Coronary artery (tissue), 2 donors: Measurements from ENCODE around the gene SETD4.
"Not testable (repeated sequence)": the region's sequence is repeated elsewhere in the genome, so short reads cannot be mapped to it uniquely, and the experiment has no call there.

Experiments used
- DNase-seq: peaks from one replicate; pipeline ENCODE4 v3.0.0-alpha.2; 2017; ENCODE audit warnings: low spot score
- H3K27ac ChIP-seq, 2 donors: fragments of 200-600 bp; sonication (generic); one replicate each; pipeline ENCODE4 v1.5.1; 2016 to 2019
- H3K4me3 ChIP-seq: fragments of 200-600 bp; sonication (generic); 2 replicates; pipeline ENCODE4 v1.5.1; 2016; ENCODE audit warnings: mild to moderate bottlenecking, moderate library complexity
- TF ChIP-seq, protein P1 (sequence below): fragments of 200-600 bp; sonication (generic); IDR thresholded peaks from one replicate; pipeline ENCODE4 v1.5.1; 2019; ENCODE audit warnings: antibody characterized with exemption

The SETD4 gene, protein sequence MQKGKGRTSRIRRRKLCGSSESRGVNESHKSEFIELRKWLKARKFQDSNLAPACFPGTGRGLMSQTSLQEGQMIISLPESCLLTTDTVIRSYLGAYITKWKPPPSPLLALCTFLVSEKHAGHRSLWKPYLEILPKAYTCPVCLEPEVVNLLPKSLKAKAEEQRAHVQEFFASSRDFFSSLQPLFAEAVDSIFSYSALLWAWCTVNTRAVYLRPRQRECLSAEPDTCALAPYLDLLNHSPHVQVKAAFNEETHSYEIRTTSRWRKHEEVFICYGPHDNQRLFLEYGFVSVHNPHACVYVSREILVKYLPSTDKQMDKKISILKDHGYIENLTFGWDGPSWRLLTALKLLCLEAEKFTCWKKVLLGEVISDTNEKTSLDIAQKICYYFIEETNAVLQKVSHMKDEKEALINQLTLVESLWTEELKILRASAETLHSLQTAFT

DNA sequence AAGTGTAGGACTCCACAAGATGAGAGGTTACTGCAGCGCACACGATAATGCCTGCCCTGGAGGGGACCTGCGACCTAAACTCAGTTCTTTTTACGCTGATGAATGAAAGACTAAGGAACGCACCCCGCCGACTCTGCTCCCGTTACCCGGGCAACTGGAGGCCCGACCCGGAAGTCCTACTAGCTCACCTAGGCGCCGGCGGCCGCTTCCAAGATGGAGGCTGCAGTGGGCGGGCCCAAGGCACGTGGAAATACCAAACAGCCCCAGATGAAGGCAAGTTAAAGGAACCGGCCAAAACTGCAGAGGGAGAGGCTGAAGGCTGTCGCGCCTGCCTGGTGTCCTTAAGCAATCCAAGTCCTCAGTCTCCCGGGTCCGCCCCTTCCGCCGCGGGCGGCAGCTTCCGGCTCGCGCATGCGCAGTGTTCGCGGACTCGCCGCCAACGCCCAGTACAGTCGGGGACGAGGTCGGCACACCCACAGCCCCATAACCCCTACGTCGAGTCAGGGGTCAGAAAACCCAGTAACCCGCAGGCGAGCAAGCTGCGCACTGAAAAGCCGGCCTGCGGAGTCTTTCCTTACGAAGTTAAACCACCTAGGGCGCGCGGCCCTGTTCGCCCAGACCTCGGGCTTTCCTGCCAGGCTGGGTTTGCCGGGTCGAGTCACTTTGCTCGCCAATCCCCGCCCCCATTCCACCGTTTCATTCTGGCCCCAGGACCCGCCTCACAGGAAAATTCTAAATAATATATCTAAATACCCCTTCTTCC is at the start of gene SETD4:
Gene SETD4, minus strand, starts transcription at position 368 of the 763 bp plus-strand sequence. CDS start 1,638 bp downstream, outside the sequence.
- Histone ChIP-seq H3K27ac (peak within 1 kb of the TSS; percentile 84 to 97), H3K4me3 (peak within 1 kb of the TSS; percentile 80)
- TF ChIP-seq, protein P1, sequence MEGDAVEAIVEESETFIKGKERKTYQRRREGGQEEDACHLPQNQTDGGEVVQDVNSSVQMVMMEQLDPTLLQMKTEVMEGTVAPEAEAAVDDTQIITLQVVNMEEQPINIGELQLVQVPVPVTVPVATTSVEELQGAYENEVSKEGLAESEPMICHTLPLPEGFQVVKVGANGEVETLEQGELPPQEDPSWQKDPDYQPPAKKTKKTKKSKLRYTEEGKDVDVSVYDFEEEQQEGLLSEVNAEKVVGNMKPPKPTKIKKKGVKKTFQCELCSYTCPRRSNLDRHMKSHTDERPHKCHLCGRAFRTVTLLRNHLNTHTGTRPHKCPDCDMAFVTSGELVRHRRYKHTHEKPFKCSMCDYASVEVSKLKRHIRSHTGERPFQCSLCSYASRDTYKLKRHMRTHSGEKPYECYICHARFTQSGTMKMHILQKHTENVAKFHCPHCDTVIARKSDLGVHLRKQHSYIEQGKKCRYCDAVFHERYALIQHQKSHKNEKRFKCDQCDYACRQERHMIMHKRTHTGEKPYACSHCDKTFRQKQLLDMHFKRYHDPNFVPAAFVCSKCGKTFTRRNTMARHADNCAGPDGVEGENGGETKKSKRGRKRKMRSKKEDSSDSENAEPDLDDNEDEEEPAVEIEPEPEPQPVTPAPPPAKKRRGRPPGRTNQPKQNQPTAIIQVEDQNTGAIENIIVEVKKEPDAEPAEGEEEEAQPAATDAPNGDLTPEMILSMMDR: no peak
- peak; percentile 95 for DNase-seq

DNA sequence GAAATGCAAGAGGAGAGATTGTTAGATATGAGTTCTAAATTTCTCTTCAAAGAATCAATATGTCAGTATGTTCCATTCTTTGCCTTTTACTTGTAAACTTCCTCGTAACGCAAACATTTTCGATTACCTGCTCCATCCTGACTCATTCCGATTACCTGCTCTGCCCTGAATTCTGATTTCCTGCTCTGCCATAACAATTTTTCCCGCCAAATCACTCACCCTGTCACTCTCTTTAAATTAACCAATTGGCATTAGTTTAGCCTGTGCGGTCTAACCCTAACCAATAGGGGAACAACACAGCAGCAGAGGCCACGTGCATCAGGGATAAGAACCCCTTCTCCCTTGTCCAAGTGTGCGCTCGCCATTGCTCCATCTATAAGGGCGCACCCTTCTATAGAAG is 49.5 kb upstream of the SETD4 start:
- DNase-seq: no peak
- Histone ChIP-seq H3K27ac (no peak overlapping the region), H3K4me3 (no peak overlapping the region)
- TF ChIP-seq, protein P1: no peak

DNA sequence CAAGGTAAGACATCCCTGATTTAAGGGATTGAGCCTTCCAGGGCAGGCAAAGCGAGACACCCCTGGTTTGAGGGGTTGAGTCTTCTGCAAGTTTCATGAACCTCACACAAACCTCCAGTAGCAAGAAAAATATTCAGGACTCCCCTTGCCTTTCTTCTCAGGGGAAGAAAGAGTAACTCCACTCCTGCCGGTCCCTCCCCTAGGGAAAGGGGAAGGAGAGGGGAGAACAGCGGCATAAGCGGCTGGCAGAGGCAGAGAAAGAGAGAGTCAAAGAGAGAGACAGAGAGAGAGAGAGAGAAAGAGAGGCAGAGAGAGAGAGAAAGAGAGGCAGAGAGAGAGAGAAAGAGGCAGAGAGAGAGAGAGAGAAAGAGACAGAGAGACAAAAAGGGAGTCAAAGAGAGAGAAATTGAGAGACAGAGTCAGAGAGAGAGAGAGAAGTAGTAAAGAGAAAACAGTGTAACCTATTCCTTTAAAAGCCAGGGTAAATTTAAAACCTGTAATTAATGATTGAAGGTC is 45.1 kb upstream of the SETD4 start:
- no peak for DNase-seq
- TF ChIP-seq, protein P1: no peak
- Histone ChIP-seq H3K4me3 (peak overlapping the region; percentile 50), H3K27ac (no peak overlapping the region)

DNA sequence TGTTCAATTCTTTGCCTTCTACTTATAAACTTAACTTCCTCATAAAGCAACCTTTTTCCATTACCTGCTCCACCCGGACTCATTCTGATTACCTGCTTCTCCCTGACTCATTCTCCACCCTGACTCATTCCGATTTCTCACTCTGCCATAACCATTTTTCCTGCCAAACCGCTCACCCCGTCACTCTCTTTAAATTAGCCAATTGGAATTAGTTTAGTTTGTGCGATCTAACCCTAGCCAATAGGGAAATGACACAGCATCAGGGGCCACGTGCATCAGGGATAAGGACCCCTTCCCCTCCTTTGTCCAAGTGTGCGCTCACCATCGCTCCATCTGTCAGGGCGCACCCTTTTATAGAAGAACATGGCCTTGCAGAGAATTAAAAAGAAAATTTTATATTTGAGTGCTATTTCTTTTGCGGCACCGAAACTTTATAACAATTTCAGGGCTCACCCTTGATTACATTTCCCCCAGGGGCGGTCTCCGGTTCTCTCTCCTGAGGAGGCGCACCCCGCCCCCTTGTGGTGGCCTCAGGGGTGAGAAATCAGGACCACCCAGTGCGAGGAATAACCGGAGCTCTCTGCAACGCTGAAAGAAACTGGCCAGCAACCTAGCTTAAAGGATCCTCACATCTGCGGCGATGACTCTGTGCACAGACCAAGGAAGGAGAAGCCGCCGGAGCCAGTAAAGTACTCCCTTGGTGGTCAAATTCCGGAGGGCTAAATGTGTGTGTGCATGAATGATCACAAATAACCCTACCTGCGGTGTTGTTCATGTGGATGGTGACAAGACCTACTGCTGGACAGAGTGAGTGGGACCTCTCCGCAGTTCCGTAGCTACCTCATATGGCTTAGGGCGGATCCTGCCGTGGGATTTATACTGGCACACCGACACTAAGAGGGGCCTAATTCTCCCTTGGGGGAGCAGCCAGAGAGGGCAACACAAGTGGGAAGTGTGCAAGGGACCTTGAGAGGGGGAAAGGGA is 44.3 kb upstream of the SETD4 start:
- H3K27ac ChIP-seq: no peak overlapping the region
- H3K4me3 ChIP-seq: peak overlapping the region; percentile 50

DNA sequence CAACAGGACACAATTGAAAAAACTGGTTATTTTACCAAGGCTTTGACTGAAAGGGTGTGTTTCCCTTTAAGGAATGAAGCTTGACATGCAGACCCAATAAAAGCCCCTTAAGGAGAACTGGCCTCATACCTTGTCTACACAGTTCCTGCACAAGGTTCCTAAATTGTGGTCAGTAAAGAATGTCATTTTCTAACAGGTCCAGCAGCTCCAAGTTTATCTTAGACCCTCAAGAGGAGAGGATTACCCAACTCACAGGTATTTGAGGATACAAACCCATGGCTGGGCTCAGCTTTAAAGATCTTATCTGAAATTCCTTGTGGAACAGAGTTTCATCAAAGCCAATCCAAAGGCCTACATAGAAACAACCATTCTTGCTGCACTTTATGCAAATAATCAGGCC is 43.1 kb upstream of the SETD4 start:
- Histone ChIP-seq H3K4me3 (no peak overlapping the region), H3K27ac (no peak overlapping the region)
- TF ChIP-seq, protein P1: no peak
- no peak for DNase-seq

More for the DNA sequence above, 44.3 kb upstream of the SETD4 start:
- DNase-seq: no peak
- TF ChIP-seq, protein P1: no peak

DNA sequence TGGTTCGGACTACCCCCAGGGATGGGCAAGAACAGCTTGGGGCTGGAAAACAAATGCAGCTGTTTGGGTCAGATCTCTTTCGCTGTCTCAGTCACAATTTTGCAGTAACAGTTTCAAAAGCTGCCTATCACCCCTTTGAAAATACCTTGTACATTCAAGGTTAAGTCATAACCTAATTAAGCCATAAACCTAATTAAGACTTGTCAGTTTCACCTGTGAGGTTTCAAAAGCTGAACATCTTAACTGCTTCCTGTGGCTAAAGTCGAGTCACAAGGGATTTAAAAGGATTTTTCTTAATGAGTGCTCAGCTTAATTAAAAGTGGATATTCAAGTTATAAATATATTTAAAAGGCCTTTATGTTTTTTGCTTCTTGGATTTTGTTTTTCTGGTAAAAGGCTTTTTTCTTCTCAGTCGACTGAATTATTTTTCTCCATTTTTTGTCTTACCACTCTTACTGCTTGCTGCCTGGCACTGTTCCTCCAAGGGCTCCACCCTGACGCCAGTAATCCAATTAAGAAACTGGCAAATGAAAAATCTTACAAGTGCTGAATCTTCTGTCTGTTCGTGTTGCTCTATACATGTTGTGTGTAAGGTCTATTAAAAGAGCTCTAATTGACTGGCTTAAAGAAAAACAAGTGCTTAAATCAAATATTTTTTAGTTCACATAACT is 40.8 kb upstream of the SETD4 start:
- Histone ChIP-seq H3K4me3 (no peak overlapping the region), H3K27ac (no peak overlapping the region)
- TF ChIP-seq, protein P1: no peak
- no peak for DNase-seq

DNA sequence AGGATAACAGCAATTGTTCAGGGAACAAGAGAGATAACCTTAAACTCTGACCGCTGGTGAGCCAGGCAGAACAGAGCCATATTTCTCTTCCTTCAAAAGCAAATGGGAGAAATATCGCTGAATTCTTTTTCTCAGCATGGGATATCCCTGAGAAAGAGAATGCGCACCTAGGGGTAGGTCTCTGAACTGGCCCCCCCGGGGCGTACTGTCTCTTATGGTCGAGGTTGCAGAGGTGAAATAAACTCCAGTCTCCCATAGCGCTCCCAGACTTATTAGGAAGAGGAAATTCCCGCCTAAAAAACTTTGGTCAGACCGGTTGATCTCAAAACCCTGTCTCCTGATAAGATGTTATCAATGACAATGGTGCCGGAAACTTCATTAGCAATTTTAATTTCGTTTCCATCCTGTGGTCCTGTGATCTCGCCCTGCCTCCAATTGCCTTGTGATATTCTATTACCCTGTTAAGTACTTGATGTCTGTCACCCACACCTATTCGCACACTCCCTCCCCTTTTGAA is 39.4 kb upstream of the SETD4 start:
- DNase-seq, H3K27ac ChIP-seq, H3K4me3 ChIP-seq: not testable (repeated sequence)
